ENCODE results near the gene CD79A.

Gene CD79A

GRCh38 chr19:41876847-41877832, at the start of gene CD79A:
Gene CD79A (plus strand): TSS chr19:41877279. CDS start chr19:41877305, 26 bp downstream.
- TF ChIP-seq CTCF (IDR thresholded peaks at IDR 0.05) = no peak

- TF ChIP-seq CTCF (IDR thresholded peaks at IDR 0.05) = no peak
These were observed 38.9 kb upstream of the CD79A start for GRCh38 chr19:41837981-41838708.

- no peak for TF ChIP-seq CTCF (IDR thresholded peaks at IDR 0.05)
These were observed 37.9 kb upstream of the CD79A start for GRCh38 chr19:41839211-41839610.

GRCh38 chr19:41843371-41843770, 33.7 kb upstream of the CD79A start:
- no peak for TF ChIP-seq CTCF (IDR thresholded peaks at IDR 0.05)

- TF ChIP-seq CTCF (IDR thresholded peaks at IDR 0.05) = no peak
These were observed 32.5 kb upstream of the CD79A start, which contains the start of gene LYPD4 for GRCh38 chr19:41844601-41845000. Gene LYPD4 (minus strand): TSS chr19:41844683. CDS start chr19:41839285, 5,398 bp downstream.

DNA sequence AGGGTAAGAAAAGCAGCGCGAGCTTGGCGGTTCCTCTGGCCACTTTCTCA, 32.3 kb upstream of the CD79A start, which contains the start of gene DMRTC2:
Gene DMRTC2 (plus strand): TSS at position 42 of the 50 bp plus-strand sequence. CDS start 2,387 bp downstream, outside the sequence.
- no peak for TF ChIP-seq CTCF (IDR thresholded peaks at IDR 0.05)

- no peak for TF ChIP-seq CTCF (IDR thresholded peaks at IDR 0.05)
These were observed 32.0 kb upstream of the CD79A start for GRCh38 chr19:41845051-41845590.
